GM19438 (cell line): ENCODE data around the gene NAALADL2.
"Not testable (repeated sequence)": the region's sequence is repeated elsewhere in the genome, so short reads cannot be mapped to it uniquely, and the experiment has no call there.

Experiments
- ATAC-seq: cut with Tn5 transposase; IDR thresholded peaks from one replicate; pipeline ENCODE4 v1.9.1; 2021; ENCODE audit warnings: low read depth; ENCODE audit not compliant: unreplicated experiment

Gene NAALADL2

GRCh38 chr3:175246766-175247165 lies 387.6 kb downstream of the NAALADL2 start:
- no peak for ATAC-seq

- no peak for ATAC-seq
These were observed 388.5 kb downstream of the NAALADL2 start for GRCh38 chr3:175247629-175248028.

- no peak for ATAC-seq
These were observed 389.7 kb downstream of the NAALADL2 start for GRCh38 chr3:175248832-175249231.

- no peak for ATAC-seq
These were observed 396.6 kb downstream of the NAALADL2 start for GRCh38 chr3:175255698-175256097.

GRCh38 chr3:175257123-175257522 lies 398.0 kb downstream of the NAALADL2 start:
- no peak for ATAC-seq

- no peak for ATAC-seq
These were observed 399.6 kb downstream of the NAALADL2 start for GRCh38 chr3:175258763-175259162.

GRCh38 chr3:175260145-175260794 lies 401.1 kb downstream of the NAALADL2 start:
- no peak for ATAC-seq

GRCh38 chr3:175266478-175266877 lies 407.3 kb downstream of the NAALADL2 start:
- ATAC-seq: no peak

- no peak for ATAC-seq
These were observed 408.0 kb downstream of the NAALADL2 start for GRCh38 chr3:175267121-175267531.

GRCh38 chr3:175267561-175267960 lies 408.4 kb downstream of the NAALADL2 start:
- ATAC-seq: no peak

- no peak for ATAC-seq
These were observed 410.3 kb downstream of the NAALADL2 start for GRCh38 chr3:175269394-175269793.

GRCh38 chr3:175270198-175270837 lies 411.2 kb downstream of the NAALADL2 start:
- no peak for ATAC-seq

- ATAC-seq: no peak
These were observed 411.7 kb downstream of the NAALADL2 start for GRCh38 chr3:175270866-175271265.

- ATAC-seq: not testable (repeated sequence)
These were observed 412.3 kb downstream of the NAALADL2 start for GRCh38 chr3:175271465-175271864.

GRCh38 chr3:175272392-175272791 lies 413.3 kb downstream of the NAALADL2 start:
- no peak for ATAC-seq

GRCh38 chr3:175273573-175273972 lies 414.4 kb downstream of the NAALADL2 start:
- ATAC-seq: no peak

- ATAC-seq: no peak
These were observed 414.9 kb downstream of the NAALADL2 start for GRCh38 chr3:175274056-175274455.

GRCh38 chr3:175274474-175275218 lies 415.5 kb downstream of the NAALADL2 start:
- no peak for ATAC-seq

- no peak for ATAC-seq
These were observed 419.5 kb downstream of the NAALADL2 start for GRCh38 chr3:175278680-175279079.

GRCh38 chr3:175279457-175279856 lies 420.3 kb downstream of the NAALADL2 start:
- no peak for ATAC-seq

- no peak for ATAC-seq
These were observed 420.8 kb downstream of the NAALADL2 start for GRCh38 chr3:175279911-175280310.
